ENCODE measurements around the gene PMIS2.

Gene PMIS2

DNA sequence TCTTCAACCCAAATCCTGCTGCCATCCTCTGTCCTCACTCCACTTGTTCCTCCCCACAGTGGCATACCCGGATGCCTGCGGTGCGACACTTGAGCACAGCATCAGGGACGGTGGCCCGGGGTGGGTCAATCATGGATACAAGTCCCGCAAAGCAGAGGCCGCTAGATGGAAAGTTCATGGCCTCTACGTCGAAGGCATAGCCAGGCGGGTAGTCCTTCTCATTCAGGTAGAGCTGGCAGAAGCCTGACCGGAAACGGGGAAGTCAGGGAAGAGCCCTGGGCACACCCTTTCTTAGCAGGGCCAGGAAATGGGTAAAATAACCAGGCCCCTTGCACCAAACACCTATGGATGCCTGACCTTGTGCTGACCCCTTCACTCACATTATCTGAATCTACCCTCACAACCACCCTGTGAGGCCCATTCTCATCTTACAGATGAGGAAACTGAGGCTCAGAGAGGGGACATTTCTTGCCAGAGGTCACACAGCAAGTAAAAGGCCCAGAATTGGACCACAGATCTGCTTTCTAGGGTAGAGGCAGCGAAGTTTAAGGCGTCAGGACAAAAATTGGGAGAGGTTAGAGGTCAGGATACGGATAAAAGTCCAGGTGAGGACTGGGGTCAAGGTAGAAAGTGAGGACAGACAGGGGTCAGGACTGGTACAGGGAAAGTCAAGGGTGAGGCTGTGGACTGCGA is 29.0 kb upstream of the PMIS2 start:
- DNase-seq (ENCODE audit: low read depth), result no peak

- no peak for DNase-seq (ENCODE audit: low read depth)
Measured at GRCh38 chr19:35557539-35558399, 28.2 kb upstream of the PMIS2 start.

DNA sequence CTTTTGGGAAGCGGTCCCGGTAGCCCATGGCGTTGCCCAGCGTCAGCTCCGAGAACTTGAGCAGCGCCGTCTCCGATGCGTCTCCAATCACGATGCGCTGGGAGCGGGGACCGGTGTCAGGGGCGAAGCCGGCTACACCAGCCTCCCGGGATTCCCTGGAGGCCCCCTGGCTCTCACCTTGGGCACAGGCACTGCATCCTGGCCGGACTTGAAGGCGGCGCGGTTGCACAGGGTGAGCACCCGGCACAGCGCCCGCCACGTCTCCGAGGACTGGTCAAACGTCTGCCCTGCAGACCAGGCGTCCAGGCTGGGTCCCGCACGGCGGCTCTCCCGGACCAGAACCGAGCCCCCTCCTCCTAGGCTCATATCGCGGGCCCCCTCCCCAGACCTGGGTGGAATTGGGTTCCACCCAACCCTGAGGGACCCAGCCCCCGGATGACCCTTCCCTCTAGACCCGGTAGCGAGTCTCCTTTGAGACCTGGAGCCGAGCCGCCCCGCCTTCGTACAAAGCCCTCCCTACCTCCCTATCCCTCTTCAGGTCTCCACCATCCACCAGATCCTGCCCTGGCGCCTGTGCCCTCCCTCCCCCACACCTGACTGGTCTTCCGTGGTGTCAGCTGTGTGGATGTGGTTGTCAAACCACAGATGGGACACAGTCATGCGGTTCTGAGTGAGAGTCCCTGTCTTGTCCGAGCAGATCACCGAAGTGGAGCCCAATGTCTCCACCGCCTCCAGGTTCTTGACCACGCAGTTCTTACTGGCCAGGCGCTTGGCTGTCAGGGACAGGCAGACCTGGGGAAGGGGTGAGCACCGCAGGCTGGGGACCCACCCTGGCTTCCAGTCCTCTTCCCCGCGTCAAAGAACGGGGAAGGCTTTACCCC is 27.3 kb upstream of the PMIS2 start:
- no peak for DNase-seq (ENCODE audit: low read depth)

GRCh38 chr19:35559281-35559659 is 26.7 kb upstream of the PMIS2 start:
- no peak for DNase-seq (ENCODE audit: low read depth)

DNA sequence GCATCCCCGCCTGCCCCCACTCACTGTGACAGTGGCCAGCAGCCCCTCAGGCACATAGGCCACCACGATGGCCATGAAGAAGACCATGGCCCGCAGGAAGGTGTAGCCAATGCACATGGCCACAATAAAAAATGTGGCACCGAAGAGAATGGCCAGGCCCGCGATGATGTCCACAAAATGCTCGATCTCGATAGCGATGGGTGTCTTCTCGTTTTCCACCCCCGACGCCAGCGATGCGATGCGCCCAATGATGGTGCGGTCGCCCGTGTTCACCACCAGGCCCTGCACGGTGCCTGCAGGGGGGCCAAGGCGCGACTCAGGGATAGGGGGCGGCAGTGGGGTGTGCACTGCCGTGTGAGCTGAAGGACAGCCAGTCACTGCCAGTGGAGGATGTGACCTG is 26.2 kb upstream of the PMIS2 start:
- no peak for DNase-seq (ENCODE audit: low read depth)

DNA sequence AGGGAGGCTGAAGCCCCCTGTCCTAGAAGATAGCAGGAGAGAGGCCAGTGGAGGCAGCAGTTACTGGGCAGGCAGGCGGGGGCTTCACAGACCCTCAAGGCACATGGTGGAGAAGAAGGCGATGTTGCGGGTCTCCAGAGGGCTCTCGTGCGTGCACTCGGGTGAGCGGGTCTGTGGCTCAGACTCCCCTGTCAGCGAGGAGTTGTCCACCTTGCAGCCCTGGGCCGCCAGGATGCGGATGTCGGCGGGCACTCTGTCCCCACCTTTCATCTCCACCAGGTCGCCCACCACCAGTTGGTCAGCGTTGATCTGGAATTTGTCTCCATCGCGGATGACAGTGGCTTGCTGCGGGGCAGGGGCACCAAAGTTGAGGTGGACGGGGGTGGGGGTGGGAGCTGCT is 25.7 kb upstream of the PMIS2 start:
- DNase-seq (ENCODE audit: low read depth), result no peak

DNA sequence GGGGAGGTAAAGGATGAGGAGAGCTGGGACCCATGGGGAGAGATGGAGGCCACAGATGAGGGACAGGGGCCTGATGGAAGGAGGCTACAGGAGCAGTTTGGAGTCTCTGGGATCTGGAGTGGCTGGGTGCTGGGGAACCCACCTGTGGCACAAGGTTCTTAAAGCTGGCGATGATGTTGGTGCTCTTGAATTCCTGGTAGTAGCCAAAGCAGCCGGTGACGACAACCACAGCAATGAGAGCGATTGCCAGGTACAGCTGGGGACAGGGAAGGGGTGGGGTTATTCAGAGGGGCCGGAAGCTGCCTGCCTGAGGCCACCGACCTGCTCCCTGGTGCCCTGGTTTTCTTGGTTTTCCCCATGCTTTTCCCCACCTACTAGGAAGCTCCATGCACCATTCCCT is 25.3 kb upstream of the PMIS2 start:
- no peak for DNase-seq (ENCODE audit: low read depth)

DNA sequence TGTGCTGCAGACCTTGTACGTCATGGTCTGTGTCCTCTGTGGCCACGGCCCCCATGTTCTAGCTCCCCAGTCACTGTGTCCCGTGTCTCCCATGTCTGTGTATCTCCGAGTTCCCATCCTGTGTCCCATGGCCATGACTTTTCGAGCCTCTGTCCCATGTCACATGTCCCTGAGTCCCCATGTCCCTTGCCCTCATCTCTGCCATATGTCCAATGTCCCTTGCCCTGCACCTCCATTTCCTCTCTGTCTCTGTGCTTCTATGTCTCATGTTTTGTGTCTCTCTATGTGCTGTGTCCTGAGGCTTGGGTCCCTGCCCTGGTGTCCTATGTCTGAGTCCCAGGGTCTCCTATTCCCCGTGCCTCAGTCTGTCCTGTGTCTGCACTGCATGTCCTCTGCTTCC is 24.5 kb upstream of the PMIS2 start:
- DNase-seq (ENCODE audit: low read depth), result no peak

GRCh38 chr19:35562336-35562735 is 23.6 kb upstream of the PMIS2 start:
- DNase-seq (ENCODE audit: low read depth), result no peak

DNA sequence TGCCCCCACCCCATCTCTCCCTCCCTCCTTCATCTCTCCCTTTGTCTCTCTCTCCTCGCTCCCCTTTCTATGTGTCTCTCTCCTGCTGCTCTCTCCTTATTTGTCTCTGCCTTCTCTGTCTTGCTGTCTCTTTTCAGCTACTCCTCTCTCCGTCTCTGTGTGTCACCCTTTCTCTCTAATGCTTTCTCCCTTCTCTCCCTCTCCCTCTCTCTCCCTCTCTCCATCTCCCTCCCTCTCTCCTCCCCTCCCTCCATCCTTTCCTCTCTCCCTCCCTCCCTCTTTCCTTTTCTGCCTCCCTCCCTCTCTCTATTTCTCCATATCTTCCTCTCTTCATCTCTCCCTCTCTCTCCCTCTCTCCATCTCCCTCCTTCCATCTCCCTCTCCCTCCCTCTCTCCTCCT is 23.2 kb upstream of the PMIS2 start:
- no peak for DNase-seq (ENCODE audit: low read depth)

DNA sequence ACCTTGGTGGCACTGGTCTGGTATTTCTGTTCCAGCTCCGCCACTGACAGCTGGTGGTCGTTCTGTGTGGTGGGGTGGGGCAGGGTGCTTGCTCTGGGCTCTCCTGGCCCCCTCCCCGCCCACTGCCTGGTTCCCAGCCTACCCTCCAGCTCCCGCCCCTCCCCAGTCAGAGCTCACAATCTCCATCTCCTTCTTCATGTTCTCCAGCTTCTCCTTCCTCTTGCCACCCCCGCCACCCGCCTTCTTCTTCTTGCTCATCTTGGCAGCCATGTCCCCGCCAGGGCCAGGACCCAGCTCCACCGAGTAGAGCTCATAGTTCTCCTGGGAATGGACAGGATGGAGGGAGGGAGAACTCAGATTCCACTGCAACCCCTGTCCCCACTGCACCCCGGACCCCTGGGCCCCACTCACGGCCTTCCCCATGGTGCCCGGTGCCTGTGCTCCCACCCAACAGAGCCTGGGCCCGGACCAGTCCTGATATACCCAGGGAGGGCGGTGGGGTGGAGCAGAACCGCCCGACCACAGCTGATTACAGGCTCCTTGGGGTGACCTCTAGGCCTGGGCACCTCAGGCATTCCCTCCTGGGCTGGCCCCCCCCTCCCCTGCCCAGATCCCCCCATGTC is 22.7 kb upstream of the PMIS2 start, which contains the start of gene ATP4A:
ATP4A (minus strand) TSS at position 452 of the 623 bp plus-strand sequence; CDS start at position 423, 29 bp downstream.
- no peak for DNase-seq (ENCODE audit: low read depth)

GRCh38 chr19:35565016-35565856 is 20.7 kb upstream of the PMIS2 start:
- DNase-seq (ENCODE audit: low read depth), result no peak

DNA sequence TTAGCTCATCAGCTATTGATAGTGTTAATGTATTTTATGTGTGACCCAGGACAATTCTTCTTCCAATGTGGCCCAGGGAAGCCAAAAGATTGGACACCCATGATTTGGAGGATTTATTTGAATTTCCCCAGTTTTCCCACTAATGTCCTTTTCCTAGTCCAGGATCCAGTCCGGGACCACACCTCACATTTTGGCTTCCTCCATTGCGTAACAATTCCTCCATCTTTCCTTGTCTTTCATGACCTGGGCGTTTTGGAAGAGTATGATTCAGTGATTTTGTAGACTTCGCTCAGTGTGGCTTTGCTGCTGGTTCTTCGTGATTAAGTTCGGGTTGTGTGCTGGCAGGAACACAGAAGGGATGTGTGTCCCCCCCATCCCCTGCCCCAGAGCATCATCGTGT is 19.2 kb upstream of the PMIS2 start:
- DNase-seq (ENCODE audit: low read depth), result no peak

- DNase-seq (ENCODE audit: low read depth), result no peak
Measured at GRCh38 chr19:35569281-35569781, 16.6 kb upstream of the PMIS2 start.

DNA sequence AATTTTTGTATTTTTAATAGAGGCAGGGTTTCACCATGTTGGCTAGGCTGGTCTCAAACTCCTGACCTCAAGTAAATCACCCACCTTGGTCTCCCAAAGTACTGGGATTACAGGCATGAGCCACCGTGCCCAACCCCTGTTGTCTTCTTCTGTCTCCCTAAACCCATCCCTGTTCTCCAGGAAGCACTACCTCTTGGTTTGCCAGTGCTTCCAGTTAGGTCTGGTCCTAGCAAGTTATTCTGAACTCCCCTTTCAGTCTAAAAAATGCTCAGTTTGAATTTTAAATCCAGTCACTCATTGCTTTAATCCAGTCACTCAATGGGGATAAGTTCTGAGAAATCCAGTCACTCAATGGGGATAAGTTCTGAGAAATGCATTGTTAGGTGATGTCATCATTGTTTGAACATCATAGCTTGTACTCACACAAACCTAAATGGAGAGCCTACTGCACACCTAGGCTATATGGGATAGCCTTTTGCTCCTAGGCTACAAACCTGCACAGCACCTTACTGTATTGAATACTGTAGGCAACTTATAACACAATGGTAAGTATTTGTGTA is 14.5 kb upstream of the PMIS2 start:
- no peak for DNase-seq (ENCODE audit: low read depth)

GRCh38 chr19:35577918-35578317 is 8.1 kb upstream of the PMIS2 start:
- DNase-seq (ENCODE audit: low read depth), result no peak

DNA sequence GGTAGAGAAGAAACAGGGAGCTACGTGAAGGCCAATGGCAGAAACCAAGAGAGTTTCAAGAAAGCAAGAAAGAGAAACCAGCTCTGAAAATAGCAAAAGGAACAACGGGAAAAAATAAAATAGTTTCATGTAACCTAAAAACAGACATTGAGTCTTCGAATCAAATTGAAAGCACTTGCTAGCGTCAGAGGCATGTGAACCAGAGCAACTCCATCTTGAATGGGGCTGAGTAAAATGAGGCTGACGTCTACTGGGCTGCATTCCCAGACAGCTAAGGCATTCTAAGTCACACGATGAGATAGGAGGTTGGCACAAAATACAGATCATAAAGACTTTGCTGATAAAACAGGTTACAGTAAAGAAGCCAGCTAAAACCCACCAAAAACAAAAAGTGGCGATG is 7.3 kb upstream of the PMIS2 start:
- no peak for DNase-seq (ENCODE audit: low read depth)

GRCh38 chr19:35582760-35583159 is 3.2 kb upstream of the PMIS2 start:
- DNase-seq (ENCODE audit: low read depth), result no peak

GRCh38 chr19:35587321-35587720 is 1.3 kb downstream of the PMIS2 start:
- no peak for DNase-seq (ENCODE audit: low read depth)

DNA sequence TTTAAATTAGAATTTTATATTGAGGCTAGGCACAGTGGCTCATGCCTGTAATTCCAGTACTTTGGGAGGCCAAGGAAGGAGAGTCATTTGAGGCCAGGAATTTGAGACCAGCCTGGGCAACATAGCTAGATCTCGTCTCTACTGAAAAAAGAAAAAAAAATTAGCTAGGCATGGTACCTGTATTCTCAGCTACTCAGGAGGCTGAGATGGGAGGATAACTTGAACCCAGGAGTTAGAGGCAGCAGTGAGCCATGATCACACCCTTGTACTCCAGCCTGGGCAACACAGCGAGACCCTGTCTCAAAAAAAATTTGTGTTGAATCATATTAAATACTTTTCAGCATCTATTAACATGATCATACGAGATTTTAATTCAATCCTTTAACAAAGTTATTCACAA is 4.9 kb downstream of the PMIS2 start:
- DNase-seq (ENCODE audit: low read depth), result no peak

DNA sequence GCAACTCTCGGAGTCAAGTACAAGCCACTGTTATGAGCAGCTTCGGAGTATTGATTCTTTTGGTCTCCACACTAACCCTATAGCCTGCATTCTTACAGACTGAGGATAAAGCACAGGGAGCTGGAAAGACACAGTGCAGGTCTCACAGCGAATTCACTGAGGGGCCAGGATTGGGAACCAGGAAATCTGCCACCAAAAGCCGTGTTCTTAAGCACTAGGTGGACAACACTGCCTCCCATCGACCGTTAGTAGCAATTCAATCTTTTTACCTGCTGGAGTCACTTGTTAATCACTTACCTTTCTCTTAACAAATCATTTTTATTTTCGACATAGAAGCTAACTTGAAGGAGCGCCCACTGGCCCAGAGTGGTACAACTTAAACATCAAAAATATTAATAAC is 6.3 kb downstream of the PMIS2 start:
- no peak for DNase-seq (ENCODE audit: low read depth)

All from GM04503 (cell line).